ENCODE results near the gene C7orf33. TPM values are rescaled to one million over a fixed set of nuclear protein-coding genes. Genes with fewer than 3 reads are reported as not detected.
"Not testable (repeated sequence)": the region's sequence is repeated elsewhere in the genome, so short reads cannot be mapped to it uniquely, and the experiment has no call there.

Gene C7orf33
- total and polyA plus RNA-seq, 7 donors, result not detected

GRCh38 chr7:148567524-148567923, 23.0 kb upstream of the C7orf33 start:
- 46 to 50% (median 48%) methylated on average over 5 of the region's 5 CpGs for WGBS, 3 donors
- ATAC-seq, result no peak
- no peak overlapping the region for H3K4me3 ChIP-seq
- no peak overlapping the region for H3K27ac ChIP-seq
- H3K36me3 ChIP-seq (ENCODE audit: insufficient read depth in 1 of 2, low read depth in 1 of 2), result no peaks in the 10 kb centered on the region
- no peaks in the 10 kb centered on the region for H3K9me3 ChIP-seq
- no peak for TF ChIP-seq CTCF (IDR thresholded peaks at IDR 0.05)
- DNase-seq, result no peak
- no peaks in the 10 kb centered on the region for H3K4me1 ChIP-seq
- intact Hi-C loops (cut with DNase I), result no loop called here
- H3K27me3 ChIP-seq (ENCODE audit: insufficient read depth in 3 of 3, low read length in 2 of 3), result no peaks in the 10 kb centered on the region

GRCh38 chr7:148570510-148570909, 20.1 kb upstream of the C7orf33 start:
- ATAC-seq (no peak), DNase-seq (no peak)
- Histone ChIP-seq H3K9me3 (no peaks in the 10 kb centered on the region), H3K27me3 (ENCODE audit: insufficient read depth in 3 of 3, low read length in 2 of 3) (no peaks in the 10 kb centered on the region), H3K4me3 (no peak overlapping the region), H3K27ac (no peak overlapping the region), H3K4me1 (no peaks in the 10 kb centered on the region), H3K36me3 (ENCODE audit: insufficient read depth in 1 of 2, low read depth in 1 of 2) (no peaks in the 10 kb centered on the region)
- no peak for TF ChIP-seq CTCF (IDR thresholded peaks at IDR 0.05)
- WGBS, 3 donors, result 64 to 70% (median 65%) methylated on average over 2 of the region's 2 CpGs
- intact Hi-C loops (cut with DNase I), result loop anchor here (5.0 to 10.0 kb wide), 3 partner anchors 124 to 397 kb away; partner anchors contain the start of gene CUL1 (in 1 of the 2)

- H3K4me3 ChIP-seq; H3K36me3 ChIP-seq (ENCODE audit: insufficient read depth in 1 of 2, low read depth in 1 of 2); H3K27me3 ChIP-seq (ENCODE audit: insufficient read depth in 3 of 3, low read length in 2 of 3); H3K9me3 ChIP-seq; DNase-seq; H3K27ac ChIP-seq; H3K4me1 ChIP-seq; ATAC-seq: not testable (repeated sequence)
- WGBS, 3 donors, result 89 to 95% (median 90%) methylated on average over 3 of the region's 3 CpGs
- intact Hi-C loops (cut with DNase I), result loop anchor here (5.0 to 10.0 kb wide), 3 partner anchors 124 to 396 kb away; partner anchors contain the start of gene CUL1 (in 1 of the 2)
Measured at GRCh38 chr7:148570973-148571372, 19.6 kb upstream of the C7orf33 start.

GRCh38 chr7:148571381-148571780, 19.2 kb upstream of the C7orf33 start:
- no peaks in the 10 kb centered on the region for H3K36me3 ChIP-seq (ENCODE audit: insufficient read depth in 1 of 2, low read depth in 1 of 2)
- no peak for DNase-seq
- no peak for TF ChIP-seq CTCF (IDR thresholded peaks at IDR 0.05)
- no peaks in the 10 kb centered on the region for H3K9me3 ChIP-seq
- 76 to 81% (median 80%) methylated on average over 9 of the region's 9 CpGs for whole genome bisulfite sequencing, 3 donors
- no peak for ATAC-seq
- no peak overlapping the region for H3K4me3 ChIP-seq
- no peaks in the 10 kb centered on the region for H3K27me3 ChIP-seq (ENCODE audit: insufficient read depth in 3 of 3, low read length in 2 of 3)
- H3K4me1 ChIP-seq, result no peaks in the 10 kb centered on the region
- H3K27ac ChIP-seq, result no peak overlapping the region
- intact Hi-C loops (cut with DNase I), result loop anchor here (5.0 to 10.0 kb wide), 3 partner anchors 123 to 396 kb away; partner anchors contain the start of gene CUL1 (in 1 of the 2)

GRCh38 chr7:148572067-148572522, 18.5 kb upstream of the C7orf33 start:
- H3K27me3 ChIP-seq (ENCODE audit: insufficient read depth in 3 of 3, low read length in 2 of 3), result no peaks in the 10 kb centered on the region
- no peaks in the 10 kb centered on the region for H3K9me3 ChIP-seq
- no peaks in the 10 kb centered on the region for H3K36me3 ChIP-seq (ENCODE audit: insufficient read depth in 1 of 2, low read depth in 1 of 2)
- ATAC-seq (no peak), DNase-seq (no peak)
- no peaks in the 10 kb centered on the region for H3K4me1 ChIP-seq
- no peak overlapping the region for H3K4me3 ChIP-seq
- intact Hi-C loops (cut with DNase I), result loop anchor here (5.0 to 10.0 kb wide), 3 partner anchors 123 to 395 kb away; partner anchors contain the start of gene CUL1 (in 1 of the 2)
- 77 to 82% (median 80%) methylated on average over 9 of the region's 9 CpGs for WGBS, 3 donors
- no peak overlapping the region for H3K27ac ChIP-seq
- TF ChIP-seq CTCF (IDR thresholded peaks at IDR 0.05), result no peak

- H3K4me1 ChIP-seq; DNase-seq; H3K36me3 ChIP-seq (ENCODE audit: insufficient read depth in 1 of 2, low read depth in 1 of 2); ATAC-seq; H3K27ac ChIP-seq; H3K9me3 ChIP-seq; H3K4me3 ChIP-seq; H3K27me3 ChIP-seq (ENCODE audit: insufficient read depth in 3 of 3, low read length in 2 of 3): not testable (repeated sequence)
- intact Hi-C loops (cut with DNase I), result loop anchor here (5.0 to 10.0 kb wide), 3 partner anchors 121 to 394 kb away; partner anchors contain the start of gene CUL1 (in 1 of the 2)
Measured at GRCh38 chr7:148573581-148573980, 17.0 kb upstream of the C7orf33 start.

Measured in psoas muscle (tissue), 8 donors.